M059J (cell line): ENCODE results near the gene DIS3L2. TPM values are rescaled to one million over a fixed set of nuclear protein-coding genes. Genes with fewer than 3 reads are reported as not detected.
"Not testable (repeated sequence)": the region's sequence is repeated elsewhere in the genome, so short reads cannot be mapped to it uniquely, and the experiment has no call there.

Experiments
- DNase-seq: peaks from one replicate; pipeline ENCODE4 v3.0.0-alpha.2; 2012; ENCODE audit warnings: low read depth
- total RNA-seq: library from RNA; depleted of rRNA; stranded (reverse); fragments of >200 nt; shearing (Covaris generic); gene quantifications from 2 replicates; pipeline ENCODE4 v1.2.3, GENCODE V29; 2014

DIS3L2 gene
- total RNA-seq, 1 experiment from 2014 or later, result 10.6 TPM

DNA sequence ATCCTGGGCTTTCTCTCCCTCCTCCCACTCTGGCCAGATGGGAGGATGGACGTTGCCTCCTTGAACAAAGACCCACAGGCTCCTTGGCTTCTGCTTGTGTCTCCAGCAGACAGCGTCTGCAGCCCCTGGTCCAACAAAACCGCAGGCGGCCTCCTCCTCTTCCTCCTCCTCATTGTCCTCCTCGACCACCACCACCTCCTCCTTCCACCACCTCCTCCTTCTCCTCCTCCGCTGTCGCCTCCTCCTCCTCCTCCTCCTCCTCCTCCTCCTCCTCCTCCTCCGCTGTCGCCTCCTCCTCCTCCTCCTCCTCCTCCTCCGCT is 371.4 kb downstream of the DIS3L2 start:
- DNase-seq, result no peak

DNA sequence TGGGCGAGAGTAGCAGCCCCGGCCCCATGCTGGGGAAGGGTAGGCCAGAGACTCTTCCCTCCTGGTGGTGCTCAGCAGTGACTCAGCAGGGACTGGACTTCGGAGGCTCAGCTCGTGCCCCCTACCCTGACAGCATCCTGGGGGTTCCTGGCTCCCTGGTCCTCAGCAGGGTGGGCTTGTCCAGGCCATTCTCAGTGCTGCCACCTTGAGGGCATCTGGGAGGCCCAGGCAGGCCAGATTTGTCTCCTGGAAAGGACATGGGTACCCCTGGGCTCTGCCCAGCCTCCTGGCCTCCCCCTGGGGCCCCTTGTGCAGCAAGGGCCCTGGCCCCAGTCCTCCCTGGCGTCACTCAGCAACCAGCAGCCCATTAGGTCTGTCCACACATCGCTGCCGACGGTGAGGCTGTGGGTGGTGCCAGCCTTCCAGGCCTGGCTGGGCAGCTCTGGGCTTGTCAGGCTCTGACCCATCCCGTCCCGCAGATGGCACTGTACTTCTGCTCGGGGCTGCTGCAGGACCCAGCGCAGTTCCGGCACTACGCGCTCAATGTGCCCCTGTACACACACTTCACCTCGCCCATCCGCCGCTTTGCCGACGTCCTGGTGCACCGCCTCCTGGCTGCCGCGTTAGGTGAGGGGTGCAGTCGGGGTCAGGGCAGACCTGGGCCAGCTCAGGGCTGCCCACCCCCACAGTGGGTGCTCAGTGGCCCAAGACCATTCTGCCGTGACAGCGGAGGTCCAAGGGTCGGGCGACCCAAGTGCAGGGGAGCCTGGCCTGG is 372.0 kb downstream of the DIS3L2 start:
- no peak for DNase-seq

DNA sequence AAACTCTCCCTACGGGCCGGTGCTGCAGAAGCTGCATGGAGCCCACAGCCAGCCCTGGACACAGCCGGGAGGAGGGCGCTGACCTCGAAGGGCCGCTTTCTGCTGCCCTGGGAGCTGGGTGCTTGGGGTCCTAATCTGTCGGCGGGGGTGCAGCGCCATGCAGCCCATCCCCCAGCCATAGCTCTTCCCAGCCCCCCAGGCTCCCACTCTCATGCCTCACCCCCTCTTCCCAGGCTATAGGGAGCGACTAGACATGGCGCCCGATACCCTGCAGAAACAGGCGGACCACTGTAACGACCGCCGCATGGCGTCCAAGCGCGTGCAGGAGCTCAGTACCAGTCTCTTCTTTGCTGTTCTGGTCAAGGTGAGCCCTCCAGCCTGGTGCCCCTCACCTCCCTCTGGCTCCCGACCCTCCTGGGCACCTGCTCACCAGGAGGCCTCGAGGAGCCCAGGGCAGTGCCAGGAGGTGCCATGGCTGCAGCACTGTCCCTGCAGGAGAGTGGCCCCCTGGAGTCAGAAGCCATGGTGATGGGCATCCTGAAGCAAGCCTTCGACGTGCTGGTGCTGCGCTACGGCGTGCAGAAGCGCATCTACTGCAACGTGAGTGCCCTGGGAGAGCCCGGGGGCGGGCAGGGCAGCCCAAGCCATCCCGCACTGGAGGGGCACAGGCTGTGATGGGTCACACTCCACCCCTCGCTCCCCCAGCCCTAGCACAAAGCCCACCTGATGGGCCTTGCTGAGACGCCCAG is 372.8 kb downstream of the DIS3L2 start:
- not testable (repeated sequence) for DNase-seq

DNA sequence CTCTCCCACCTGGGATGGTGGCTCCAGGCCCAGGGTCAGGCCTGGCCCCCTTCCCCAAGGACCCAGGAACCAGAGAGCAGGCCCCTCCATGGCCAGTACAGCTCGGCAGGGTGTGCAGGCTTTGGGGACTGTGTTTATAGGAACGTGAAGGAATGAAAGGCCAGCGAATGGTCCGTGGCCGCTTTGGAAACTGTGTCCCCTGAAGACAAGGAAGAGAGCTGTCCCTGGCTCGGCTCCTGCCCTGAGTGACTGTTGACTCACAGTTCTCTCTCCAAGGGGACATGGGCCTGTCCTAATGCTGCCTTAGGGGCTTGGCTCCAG is 373.3 kb downstream of the DIS3L2 start:
- not testable (repeated sequence) for DNase-seq

DNA sequence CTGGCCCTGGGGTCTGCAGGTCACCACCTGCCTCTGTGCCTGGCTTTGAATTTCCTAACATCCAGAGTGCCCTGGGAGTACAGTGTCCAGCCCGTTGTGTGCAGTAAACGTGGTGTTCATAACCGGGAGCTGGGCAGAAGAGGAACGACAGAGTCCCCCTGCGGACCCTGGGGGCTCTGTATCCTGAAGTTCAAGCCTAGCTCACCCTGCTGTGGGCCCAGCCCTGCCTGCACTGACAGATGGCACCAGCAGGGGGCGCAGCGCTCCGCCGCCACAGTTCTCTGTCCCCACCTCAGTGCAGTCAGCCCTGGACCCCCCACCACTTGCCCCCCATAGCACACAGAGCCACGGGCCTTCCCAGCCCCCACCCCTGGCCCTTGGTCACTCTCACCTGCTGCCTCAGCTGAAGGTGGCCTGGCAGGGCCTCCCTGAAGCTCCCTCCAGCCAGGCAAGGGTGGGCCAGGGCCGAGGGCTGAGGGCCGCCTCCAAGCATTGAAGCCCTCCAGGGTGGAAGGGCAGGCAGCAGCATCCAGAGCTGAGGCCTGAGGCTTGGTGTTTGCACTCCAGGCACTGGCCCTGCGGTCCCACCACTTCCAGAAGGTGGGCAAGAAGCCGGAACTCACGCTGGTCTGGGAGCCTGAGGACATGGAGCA is 373.8 kb downstream of the DIS3L2 start:
- not testable (repeated sequence) for DNase-seq

DNA sequence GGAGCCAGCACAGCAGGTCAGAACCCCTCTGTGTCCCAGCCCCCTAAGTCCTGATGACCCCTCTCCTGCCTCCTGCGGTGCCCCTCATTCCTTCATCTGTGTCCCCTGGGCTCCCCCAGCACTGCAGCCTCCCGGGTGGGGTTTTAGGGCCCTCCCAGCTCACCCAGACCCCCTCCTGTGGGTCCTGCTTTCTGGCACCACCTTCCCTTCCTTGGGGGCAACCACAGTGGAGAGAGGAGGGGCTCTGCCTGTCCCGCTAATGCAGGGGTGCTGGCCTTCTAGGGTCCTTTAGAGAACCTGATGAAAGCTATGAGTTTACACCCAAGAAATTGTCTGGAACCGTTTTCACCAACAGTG is 374.3 kb downstream of the DIS3L2 start:
- DNase-seq, result no peak

DNA sequence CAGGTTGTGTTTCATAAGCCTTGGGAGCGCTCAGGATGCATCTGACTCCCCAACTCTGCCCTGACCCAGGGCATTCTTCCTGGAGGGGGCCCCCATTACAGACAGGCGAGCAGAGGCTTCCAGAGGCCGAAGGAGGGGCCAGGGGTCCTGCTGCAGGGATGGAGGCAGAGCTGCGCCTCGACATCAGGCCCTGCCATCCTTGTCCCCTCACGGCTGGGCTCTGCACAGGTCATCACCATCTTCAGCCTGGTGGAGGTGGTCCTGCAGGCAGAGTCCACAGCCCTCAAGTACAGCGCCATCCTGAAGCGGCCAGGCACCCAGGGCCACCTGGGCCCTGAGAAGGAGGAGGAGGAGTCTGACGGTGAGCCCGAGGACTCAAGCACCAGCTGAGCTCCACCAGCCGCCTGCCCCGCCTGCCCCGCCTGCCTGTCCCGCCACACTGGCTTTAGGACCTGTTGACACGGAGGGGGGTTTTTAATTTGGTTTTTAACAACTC is 374.8 kb downstream of the DIS3L2 start:
- no peak for DNase-seq

DNA sequence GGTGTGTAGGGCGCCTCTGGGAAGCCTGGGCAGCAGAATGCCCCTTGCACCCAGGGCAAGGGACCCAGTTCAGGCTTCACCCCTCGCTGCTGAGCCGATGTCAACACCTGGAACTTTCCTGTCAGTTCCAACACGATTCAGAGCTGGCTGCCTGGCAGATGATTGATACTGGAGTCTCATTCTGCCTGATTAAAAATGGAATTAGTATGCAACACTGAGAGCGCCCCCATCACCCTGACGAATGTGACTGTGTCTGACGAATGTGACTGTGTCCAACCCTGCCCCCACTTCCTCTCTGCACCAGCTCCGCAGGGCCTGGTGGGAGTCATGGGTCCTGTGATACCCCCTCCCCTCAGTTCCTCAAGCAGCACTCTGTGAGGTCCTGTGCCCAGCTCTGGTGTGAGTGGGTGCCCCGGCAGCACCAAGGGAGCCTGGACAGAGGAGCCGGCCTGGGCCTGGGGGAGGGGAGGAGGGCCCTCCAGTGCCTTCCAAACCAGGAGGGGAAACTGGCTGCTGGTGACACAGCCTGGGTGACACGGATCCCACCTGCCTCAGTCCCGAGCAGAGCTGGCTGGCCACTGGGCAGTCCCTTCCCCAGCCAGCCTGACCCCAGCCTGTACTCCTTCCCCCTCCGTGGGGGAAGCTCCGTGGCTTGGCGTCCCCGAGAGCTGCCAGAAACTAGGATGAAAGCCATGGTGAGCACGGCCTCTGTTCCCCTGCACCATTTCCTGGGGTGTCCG is 375.6 kb downstream of the DIS3L2 start:
- no peak for DNase-seq

DNA sequence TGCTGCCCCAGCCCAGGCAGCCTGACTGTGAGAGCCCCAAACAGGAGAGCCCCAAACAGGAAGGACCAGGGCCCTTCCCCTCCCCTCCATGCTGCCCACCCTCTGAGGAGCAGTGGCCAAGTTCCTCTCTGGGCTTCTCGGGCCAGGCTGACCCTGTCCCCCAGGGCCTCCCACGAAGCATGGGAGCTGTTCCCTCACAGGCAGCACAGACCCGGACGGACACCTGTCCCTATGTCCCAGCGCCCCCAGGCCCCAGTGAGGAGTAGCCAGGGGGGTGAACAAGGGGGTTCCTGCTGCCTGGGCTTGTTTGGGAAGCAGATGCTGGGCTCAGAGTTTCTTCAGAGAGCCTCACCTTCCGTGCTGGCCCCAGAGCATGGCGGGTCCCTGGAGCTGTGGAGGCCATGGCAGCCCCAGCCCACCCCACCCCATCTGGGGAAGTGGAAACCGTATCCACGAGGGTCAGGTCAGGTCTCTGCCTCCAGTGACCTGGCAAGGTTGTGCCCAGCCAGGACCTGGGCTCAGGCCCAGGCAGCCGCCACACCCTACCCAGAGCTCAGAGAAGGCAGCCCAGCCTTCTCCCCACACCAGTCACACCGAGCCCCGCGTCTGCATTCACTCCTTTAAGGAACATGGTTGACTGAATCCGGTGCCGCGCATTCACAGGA is 376.7 kb downstream of the DIS3L2 start:
- not testable (repeated sequence) for DNase-seq

DNA sequence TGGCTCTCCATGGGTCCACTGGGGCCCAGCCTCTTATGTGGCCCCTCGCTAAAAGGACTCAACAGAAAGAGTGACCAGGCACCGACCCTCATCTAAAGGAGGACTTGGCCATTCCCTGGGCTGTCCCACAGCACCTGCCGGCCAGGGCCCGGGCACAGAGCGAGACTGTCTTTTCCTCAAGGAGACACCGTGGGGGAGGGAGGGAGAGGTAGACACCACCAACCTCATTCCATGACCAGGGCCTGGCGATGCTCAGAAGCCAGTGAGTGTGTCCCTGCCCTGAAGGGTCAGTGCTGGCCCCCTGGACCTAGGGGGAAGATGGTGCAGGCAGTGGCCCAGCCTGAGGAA is 377.2 kb downstream of the DIS3L2 start:
- DNase-seq, result no peak

DNA sequence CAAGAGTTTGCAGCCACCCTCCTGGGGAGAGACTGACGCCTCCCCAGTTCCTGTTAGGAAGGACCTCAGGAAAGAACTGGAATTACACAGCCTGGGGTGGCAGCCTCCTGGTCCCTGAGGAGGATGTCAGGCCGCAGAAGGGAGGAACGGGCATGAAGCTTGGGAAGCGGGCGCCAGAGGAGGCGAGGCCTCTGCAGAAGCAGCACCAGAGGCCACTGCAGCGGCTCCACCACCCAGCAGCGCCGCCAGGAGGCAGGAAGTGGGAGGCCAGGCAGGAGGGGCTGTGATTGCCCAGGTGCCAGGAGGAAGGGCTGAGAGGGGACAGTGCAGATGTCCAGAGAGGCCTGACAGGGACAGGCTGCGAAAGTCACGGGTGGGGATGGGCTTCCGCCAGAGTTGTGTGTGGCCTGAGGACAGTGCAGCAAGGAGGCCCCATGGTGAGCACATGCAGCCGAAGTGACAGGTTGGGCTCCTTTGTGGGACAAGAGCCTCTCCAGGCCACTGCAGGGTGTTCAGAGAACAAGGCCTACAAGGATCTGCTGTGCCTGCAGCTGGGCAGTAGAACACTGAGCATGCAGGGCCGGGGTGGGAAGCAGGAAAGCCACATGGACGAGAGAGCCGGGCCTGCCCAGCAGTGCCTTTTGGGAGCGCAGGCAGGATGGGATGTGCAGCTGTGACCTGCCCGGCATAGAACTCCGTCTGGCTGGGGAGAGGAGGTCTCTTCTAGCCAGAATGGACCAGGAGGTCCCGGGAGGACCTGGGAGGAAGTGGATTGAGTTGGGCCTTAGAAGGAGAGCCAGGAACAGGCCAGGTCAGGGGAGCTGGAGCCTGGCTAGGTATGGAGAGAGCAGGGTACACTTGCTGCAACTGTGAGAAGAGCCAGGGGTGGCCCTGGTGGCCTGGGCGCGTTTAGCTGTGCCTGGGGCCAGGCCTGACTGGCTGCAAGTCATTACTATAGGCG is 377.9 kb downstream of the DIS3L2 start:
- DNase-seq, result no peak

DNA sequence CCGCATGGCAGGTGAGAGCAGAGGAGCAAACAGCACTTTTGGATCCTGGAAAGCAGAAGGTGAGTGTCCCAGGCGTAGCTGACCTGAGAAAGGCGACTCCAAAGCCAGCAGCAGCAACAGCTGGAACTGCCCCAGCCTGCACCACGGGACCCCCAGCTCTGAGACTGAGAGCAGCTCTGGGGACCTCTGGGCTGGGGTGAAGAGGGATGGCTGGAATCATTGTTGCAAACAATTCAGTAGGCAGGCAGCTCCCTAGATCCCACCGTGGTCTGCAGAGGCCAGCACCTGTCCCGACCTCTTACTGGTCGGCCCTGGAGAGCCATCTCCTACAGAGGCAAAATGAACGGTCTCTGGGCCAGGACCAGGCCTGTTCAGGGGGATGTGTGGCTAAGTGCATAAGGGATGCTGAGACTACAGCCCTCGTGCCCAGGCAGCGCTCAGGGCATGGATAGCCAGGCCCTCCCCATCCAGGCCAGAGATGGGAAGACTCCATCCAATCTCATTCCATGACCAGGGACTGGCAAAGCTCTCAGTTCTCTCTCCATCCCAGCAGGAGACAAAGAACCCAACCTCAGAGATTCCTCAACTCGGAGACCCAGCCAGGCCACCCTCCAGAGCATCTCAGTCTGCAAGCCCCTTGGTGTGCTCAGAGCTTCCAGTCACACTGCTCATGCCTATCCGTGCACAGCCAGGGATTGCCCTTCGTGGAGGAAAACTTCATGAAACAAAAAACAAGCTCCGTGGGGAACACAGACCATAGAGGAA is 378.8 kb downstream of the DIS3L2 start:
- DNase-seq, result no peak

DNA sequence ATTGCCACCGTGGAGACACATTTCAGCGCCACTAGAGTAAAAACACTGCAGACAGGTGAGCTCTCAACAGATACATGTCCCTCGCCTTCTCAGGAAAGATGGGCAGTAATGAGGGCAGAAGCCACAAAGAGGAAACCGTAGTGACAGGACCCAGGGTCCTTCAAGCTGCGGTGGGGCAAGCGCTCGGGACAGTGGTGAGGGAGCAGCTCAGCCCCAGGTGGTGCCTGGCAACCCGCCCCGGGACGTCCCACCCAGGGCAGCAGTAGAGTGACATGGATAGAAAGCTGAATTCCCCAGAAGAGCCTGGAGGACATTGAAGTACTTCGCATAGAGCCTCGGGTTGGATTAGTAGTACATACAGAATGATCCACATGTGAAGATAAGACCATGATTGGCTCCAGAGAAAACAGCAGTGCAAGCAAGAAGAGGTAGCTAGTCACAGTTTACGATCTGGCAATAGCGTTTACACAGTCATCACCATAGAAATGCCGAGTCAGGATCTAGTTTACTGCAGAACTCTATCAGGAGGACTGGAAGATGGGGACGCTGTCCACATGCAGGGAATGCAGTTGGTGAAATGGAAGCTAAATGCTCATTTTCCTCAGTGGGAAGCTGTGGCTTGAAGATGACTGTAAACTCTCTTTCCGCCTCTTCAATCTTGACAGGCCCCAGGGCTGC is 379.7 kb downstream of the DIS3L2 start:
- peak; percentile 9 for DNase-seq

DNA sequence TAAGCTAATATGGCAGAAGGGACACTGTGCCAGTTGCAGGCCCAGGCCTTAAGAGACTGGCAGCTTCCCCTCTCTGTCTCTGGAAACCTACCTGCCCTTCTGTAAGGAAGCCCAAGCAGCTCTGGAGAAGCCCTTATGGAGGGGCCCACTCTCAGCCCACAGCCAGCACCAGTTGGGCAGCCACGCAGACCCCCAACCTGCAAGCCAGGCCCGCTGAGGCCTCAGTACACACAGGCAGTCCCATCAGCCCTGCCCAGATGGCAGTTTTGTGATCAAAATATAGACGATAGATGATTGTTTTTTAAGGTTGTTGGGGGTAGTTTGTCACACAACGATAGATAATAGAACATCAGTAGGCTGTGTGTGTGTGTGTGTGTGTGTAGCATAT is 380.2 kb downstream of the DIS3L2 start:
- no peak for DNase-seq

DNA sequence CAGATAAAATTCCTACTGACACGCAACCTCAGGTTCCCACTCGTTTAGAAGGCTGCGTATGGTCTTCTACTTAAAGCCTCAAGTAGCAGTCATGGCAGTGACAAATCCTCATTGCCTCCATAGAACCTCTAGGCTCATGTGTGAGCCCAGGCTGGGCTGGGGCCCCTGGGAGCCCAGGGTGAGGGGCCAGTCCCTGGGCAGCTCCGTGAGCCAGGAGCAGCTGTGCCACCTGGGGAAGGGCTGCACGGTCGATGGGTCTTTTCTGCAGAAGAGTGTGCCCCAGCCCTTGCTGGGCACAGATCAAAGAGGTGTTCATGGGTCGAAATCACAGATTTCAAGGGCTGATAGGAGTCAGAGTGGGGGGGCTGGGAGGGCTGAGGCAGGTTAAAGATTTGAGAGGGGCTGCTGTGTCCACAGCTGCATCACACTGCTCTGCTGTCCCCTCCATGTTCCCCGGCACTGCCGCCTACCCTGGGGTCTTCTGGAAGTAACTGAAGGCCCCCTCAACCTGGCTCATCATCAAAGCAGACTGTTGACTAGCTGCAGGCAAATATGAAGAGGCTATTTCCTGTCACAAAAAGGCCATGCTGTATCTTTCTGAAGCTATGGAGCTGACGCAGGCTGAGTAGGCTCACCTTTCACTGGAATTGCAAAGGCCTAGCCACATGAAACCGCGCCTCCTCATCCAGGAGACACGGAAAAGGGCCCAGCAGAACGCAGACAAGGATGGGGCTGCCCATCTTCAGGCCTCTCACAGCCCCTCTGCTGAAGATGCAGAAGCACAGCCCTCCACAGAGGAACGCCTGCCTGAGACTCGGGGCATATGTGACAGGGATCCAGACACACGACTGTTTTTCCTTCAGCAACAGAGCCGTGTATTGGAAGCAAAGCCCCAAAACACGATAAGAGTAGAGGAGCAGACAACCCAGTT is 381.4 kb downstream of the DIS3L2 start:
- no peak for DNase-seq

DNA sequence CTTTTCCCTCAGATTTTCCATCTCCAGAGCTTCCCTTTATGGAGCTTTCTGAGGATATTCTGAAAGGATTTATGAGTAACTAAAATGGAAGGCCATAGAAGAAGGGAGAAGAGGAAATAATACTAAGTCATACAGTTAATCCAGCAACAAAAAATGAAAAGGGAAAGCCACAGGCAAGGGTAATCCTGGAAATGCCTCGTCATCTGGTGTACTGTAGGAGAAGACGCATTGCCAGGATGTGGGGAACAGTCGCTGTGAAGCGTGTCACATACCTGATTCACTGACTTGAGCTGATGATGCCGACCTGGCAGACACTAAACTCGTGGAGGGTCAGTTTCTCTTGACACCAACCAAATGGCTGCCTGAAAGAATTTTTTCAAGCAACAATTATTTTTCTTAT is 382.3 kb downstream of the DIS3L2 start:
- no peak for DNase-seq

DNA sequence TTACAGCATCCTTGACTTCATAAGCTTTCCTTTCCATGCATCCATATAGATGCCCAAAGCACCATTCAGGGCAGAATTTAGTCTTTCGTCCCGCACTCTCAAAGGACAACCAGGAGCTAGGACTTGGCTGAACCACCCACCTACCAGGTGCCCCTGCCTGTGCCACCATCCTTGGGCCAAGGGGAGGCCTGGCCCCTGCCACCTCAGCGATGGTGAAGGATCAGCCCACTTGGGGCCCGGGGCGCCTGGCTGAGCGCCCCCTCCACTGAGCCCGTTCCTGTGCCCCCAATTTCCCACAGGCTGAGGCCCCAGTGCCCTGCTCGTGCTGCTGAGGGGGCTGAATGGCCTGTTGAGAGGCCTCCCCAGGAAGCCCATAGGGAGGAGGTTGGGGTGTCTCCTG is 383.7 kb downstream of the DIS3L2 start:
- no peak for DNase-seq

DNA sequence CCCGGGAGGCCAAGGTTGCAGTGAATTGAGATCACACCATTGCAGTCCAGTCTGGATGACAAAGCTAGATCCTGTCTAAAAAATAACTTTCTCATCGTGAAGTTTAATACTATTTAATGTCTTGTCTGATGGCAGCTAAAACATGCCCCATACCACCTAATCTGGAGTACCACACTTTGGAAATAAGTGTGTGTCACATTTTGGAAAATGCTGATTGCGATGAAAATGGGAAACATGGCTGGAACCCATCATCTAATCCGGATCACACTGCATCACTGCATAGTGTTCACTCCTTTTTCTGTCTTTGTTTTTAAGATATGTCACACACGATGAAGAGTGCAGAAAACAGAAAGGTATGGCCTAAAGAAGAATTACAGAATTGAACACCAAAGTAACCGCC is 385.9 kb downstream of the DIS3L2 start:
- no peak for DNase-seq
